ENCODE results near the gene WDFY3.

- TF ChIP-seq, protein P1, sequence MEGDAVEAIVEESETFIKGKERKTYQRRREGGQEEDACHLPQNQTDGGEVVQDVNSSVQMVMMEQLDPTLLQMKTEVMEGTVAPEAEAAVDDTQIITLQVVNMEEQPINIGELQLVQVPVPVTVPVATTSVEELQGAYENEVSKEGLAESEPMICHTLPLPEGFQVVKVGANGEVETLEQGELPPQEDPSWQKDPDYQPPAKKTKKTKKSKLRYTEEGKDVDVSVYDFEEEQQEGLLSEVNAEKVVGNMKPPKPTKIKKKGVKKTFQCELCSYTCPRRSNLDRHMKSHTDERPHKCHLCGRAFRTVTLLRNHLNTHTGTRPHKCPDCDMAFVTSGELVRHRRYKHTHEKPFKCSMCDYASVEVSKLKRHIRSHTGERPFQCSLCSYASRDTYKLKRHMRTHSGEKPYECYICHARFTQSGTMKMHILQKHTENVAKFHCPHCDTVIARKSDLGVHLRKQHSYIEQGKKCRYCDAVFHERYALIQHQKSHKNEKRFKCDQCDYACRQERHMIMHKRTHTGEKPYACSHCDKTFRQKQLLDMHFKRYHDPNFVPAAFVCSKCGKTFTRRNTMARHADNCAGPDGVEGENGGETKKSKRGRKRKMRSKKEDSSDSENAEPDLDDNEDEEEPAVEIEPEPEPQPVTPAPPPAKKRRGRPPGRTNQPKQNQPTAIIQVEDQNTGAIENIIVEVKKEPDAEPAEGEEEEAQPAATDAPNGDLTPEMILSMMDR (IDR thresholded peaks at IDR 0.05): no peak
- TF ChIP-seq EP300 (IDR thresholded peaks at IDR 0.05) (no peak), POLR2A (IDR thresholded peaks at IDR 0.05) (no peak)
These were observed 319.1 kb downstream of the WDFY3 start for GRCh38 chr4:84647312-84647884.

All from suprapubic skin (tissue), 3 donors.